OCI-LY7 (cell line): Measurements from ENCODE around the gene DCP2.

Source experiments
- EZH2phosphoT487 ChIP-seq: fragments of 200-600 bp; sonication (generic); IDR thresholded peaks from 2 replicates; pipeline ENCODE4 v1.6.1; 2018; ENCODE audit warnings: low read depth, borderline replicate concordance, mild to moderate bottlenecking, mixed run types, antibody characterized with exemption, low read length, moderate library complexity, mixed read lengths
- TF ChIP-seq, protein P1 (sequence below): fragments of 200-600 bp; sonication (generic); conservative IDR thresholded peaks from 2 replicates; pipeline ENCODE4 v1.5.1; 2014; ENCODE audit warnings: mild to moderate bottlenecking, antibody characterized with exemption, low read length, moderate library complexity, mixed read lengths

DNA sequence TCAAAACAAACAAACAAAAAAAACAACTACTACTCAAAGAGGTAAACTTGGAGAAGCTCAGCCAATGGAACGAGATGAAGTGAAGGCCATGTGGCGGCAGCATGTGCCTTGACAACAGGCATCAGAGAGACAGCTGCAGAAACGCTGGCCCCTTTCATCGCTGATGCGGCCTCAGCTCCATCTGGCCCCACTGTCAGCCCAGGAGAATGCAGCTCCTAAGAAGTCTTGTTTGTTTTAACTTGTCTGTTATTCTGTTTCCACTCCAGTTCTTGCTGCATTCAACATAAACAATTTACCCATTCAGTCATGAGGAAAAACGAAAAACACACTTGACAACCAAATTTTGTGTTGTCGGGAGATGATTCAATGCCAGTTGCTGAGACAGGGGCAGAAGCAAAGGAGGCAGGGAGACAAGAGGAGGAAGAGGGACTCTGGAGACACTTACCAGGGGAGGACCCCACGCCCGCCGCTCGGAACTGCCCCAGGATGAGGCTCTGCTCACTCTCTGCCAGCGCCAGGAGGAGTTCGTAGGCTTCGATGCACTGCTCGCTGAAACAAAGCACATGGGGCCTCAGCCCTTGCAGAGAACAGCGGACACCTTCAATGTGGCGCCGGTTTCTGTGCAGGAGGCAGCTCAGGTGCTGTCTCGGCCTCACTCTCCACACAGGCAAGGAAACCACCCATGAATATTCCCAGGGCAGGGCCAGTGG lies 91.2 kb downstream of the DCP2 start:
- TF ChIP-seq, protein P1, sequence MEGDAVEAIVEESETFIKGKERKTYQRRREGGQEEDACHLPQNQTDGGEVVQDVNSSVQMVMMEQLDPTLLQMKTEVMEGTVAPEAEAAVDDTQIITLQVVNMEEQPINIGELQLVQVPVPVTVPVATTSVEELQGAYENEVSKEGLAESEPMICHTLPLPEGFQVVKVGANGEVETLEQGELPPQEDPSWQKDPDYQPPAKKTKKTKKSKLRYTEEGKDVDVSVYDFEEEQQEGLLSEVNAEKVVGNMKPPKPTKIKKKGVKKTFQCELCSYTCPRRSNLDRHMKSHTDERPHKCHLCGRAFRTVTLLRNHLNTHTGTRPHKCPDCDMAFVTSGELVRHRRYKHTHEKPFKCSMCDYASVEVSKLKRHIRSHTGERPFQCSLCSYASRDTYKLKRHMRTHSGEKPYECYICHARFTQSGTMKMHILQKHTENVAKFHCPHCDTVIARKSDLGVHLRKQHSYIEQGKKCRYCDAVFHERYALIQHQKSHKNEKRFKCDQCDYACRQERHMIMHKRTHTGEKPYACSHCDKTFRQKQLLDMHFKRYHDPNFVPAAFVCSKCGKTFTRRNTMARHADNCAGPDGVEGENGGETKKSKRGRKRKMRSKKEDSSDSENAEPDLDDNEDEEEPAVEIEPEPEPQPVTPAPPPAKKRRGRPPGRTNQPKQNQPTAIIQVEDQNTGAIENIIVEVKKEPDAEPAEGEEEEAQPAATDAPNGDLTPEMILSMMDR: no peak
- TF ChIP-seq EZH2phosphoT487: no peak
